Neural progenitor cell (in vitro differentiated cells): ENCODE results near the gene CEP85. TPM values are rescaled to one million over a fixed set of nuclear protein-coding genes. Genes with fewer than 3 reads are reported as not detected.
A peak's percentile ranks its signal among the peaks of the same experiment; 100 is the strongest.

Experiments used
- DNase-seq: peaks from one replicate; pipeline ENCODE4 v3.0.0-alpha.2; 2016; ENCODE audit warnings: low spot score
- H2AFZ ChIP-seq: fragments of 200-600 bp; sonication (generic); replicated peaks from 2 replicates; pipeline ENCODE4 v1.6.1; 2016; ENCODE audit warnings: antibody characterized with exemption
- H3F3A ChIP-seq: fragments of 200-600 bp; sonication (generic); 2 replicates; pipeline ENCODE4 v1.6.1; 2016; ENCODE audit warnings: antibody characterized with exemption, low read depth
- H3K27ac ChIP-seq: fragments of 200-600 bp; sonication (generic); 2 replicates; pipeline ENCODE4 v1.5.1; 2016; ENCODE audit warnings: mild to moderate bottlenecking
- H3K27me3 ChIP-seq: fragments of 200-600 bp; sonication (generic); 2 replicates; pipeline ENCODE4 v1.6.1; 2016; ENCODE audit warnings: mild to moderate bottlenecking, moderate library complexity
- H3K36me3 ChIP-seq: fragments of 200-600 bp; sonication (generic); 2 replicates; pipeline ENCODE4 v1.5.1; 2016
- H3K4me1 ChIP-seq: fragments of 200-600 bp; sonication (generic); 2 replicates; pipeline ENCODE4 v1.6.1; 2016; ENCODE audit warnings: mixed run types
- H3K4me2 ChIP-seq: fragments of 200-600 bp; sonication (generic); 2 replicates; pipeline ENCODE4 v1.6.1; 2016
- H3K4me3 ChIP-seq: fragments of 200-600 bp; sonication (generic); 2 replicates; pipeline ENCODE4 v1.5.1; 2016
- H3K79me2 ChIP-seq: fragments of 200-600 bp; sonication (generic); 2 replicates; pipeline ENCODE4 v1.6.1; 2016; ENCODE audit warnings: low read depth
- H3K9ac ChIP-seq: fragments of 200-600 bp; sonication (generic); 2 replicates; pipeline ENCODE4 v1.6.1; 2016
- H3K9me3 ChIP-seq: fragments of 200-600 bp; sonication (generic); 2 replicates; pipeline ENCODE4 v1.5.1; 2016; ENCODE audit warnings: low read depth
- H4K20me1 ChIP-seq: fragments of 200-600 bp; sonication (generic); 2 replicates; pipeline ENCODE4 v1.6.1; 2016; ENCODE audit warnings: low read depth
- H3K27ac Mint-ChIP-seq: 3 replicates; pipeline ENCODE4 v1.8.0; 2021; ENCODE audit warnings: mixed read lengths
- H3K27me3 Mint-ChIP-seq: 2 replicates; pipeline ENCODE4 v1.8.0; 2022; ENCODE audit warnings: low read depth, mild to moderate bottlenecking, inconsistent platforms, moderate library complexity, mixed read lengths; ENCODE audit not compliant: insufficient read depth
- H3K36me3 Mint-ChIP-seq: 3 replicates; pipeline ENCODE4 v1.8.0; 2021; ENCODE audit warnings: mixed read lengths
- H3K4me1 Mint-ChIP-seq: 3 replicates; pipeline ENCODE4 v1.8.0; 2021; ENCODE audit warnings: mixed read lengths
- H3K4me3 Mint-ChIP-seq: 3 replicates; pipeline ENCODE4 v1.8.0; 2021; ENCODE audit warnings: mild to moderate bottlenecking, moderate library complexity, mixed read lengths
- H3K9me3 Mint-ChIP-seq: 3 replicates; pipeline ENCODE4 v1.8.0; 2020; ENCODE audit warnings: mixed read lengths
- EZH2 ChIP-seq: fragments of 200-600 bp; sonication (generic); IDR thresholded peaks from 2 replicates; pipeline ENCODE4 v1.6.1; 2017; ENCODE audit warnings: antibody characterized with exemption, mild to moderate bottlenecking, moderate library complexity
- EZH2phosphoT487 ChIP-seq: fragments of 200-600 bp; sonication (generic); IDR thresholded peaks from 2 replicates; pipeline ENCODE4 v1.6.1; 2017; ENCODE audit warnings: antibody characterized with exemption
- total RNA-seq: library from RNA; depleted of rRNA; stranded (reverse); fragments of >200 nt; gene quantifications from 2 replicates; pipeline ENCODE4 v1.2.3, GENCODE V29; 2015; ENCODE audit warnings: low replicate concordance
- TF ChIP-seq, protein P1 (sequence below): fragments of 200-600 bp; sonication (generic); IDR thresholded peaks from 2 replicates; pipeline ENCODE4 v1.5.1; 2017; ENCODE audit warnings: antibody characterized with exemption, mild to moderate bottlenecking

The CEP85 gene
- total RNA-seq, 1 donor from 2014 or later = 41.4 TPM

DNA sequence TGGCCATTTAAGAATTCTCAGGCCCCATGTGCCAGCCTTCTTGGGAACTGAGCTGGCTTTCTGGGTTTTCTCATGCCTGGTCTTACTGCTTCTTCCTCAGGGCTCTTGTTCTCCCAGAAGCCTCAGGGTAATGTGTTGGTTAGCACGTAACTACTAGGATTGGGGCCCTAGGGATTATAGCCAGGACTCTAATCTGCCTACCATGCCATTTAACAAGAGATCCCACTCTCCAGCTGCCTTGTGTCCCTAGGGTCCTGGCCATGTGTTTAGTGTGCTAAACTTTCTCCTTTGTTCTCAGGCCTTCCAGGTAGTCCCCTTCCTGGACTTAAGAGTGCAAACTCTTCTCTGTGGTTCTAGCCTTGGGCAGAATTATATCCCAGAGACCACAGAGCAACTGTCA is 43.7 kb downstream of the CEP85 start:
- Histone ChIP-seq H3K9ac (no peak overlapping the region), H3F3A (peaks cover 56% of the 10 kb centered on the region), H3K4me2 (no peak overlapping the region), H3K9me3 (no peaks in the 10 kb centered on the region), H3K36me3 (no peaks in the 10 kb centered on the region), H3K27ac (no peak overlapping the region), H2AFZ (no peak overlapping the region), H3K27me3 (no peaks in the 10 kb centered on the region), H4K20me1 (peaks cover 8% of the 10 kb centered on the region), H3K4me1 (peaks cover 20% of the 10 kb centered on the region), H3K4me3 (no peak overlapping the region), H3K79me2 (peaks cover 22% of the 10 kb centered on the region)
- Mint-ChIP-seq H3K4me1 (peaks cover 51% of the 10 kb centered on the region), H3K9me3 (no peaks in the 10 kb centered on the region), H3K36me3 (peaks cover 34% of the 10 kb centered on the region), H3K4me3 (no peak overlapping the region), H3K27ac (no peak overlapping the region), H3K27me3 (peaks cover 6% of the 10 kb centered on the region)
- TF ChIP-seq EZH2 (no peak), EZH2phosphoT487 (no peak)
- TF ChIP-seq, protein P1, sequence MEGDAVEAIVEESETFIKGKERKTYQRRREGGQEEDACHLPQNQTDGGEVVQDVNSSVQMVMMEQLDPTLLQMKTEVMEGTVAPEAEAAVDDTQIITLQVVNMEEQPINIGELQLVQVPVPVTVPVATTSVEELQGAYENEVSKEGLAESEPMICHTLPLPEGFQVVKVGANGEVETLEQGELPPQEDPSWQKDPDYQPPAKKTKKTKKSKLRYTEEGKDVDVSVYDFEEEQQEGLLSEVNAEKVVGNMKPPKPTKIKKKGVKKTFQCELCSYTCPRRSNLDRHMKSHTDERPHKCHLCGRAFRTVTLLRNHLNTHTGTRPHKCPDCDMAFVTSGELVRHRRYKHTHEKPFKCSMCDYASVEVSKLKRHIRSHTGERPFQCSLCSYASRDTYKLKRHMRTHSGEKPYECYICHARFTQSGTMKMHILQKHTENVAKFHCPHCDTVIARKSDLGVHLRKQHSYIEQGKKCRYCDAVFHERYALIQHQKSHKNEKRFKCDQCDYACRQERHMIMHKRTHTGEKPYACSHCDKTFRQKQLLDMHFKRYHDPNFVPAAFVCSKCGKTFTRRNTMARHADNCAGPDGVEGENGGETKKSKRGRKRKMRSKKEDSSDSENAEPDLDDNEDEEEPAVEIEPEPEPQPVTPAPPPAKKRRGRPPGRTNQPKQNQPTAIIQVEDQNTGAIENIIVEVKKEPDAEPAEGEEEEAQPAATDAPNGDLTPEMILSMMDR = no peak
- no peak for DNase-seq

DNA sequence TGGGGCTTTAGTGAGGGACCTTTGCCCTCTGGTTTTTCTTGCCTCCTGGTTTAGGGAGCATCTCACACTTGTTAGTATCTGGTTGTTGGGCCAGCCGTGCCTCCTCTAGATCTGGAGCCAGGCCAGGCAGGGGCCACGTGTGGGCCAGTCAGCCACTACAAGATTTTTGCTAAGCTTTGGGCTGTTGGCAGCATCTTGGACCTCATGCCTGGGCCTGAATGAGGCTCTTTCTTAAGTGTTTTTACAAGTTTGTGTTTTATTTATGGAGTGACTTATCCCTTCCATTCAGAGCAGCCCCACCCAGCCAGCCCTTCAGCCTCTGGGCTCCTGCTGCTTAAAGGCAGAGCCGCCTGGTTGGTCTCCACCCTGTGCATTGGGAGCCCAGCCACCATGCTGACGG is 44.3 kb downstream of the CEP85 start:
- H3K4me3 Mint-ChIP-seq = peak overlapping the region; percentile 45
- TF ChIP-seq, protein P1 = no peak
- TF ChIP-seq EZH2 = no peak
- TF ChIP-seq EZH2phosphoT487 = no peak
- H3F3A ChIP-seq = peaks cover 56% of the 10 kb centered on the region
- no peaks in the 10 kb centered on the region for H3K27me3 ChIP-seq
- peaks cover 11% of the 10 kb centered on the region for H4K20me1 ChIP-seq
- peaks cover 6% of the 10 kb centered on the region for H3K27me3 Mint-ChIP-seq
- H3K4me1 ChIP-seq = peaks cover 21% of the 10 kb centered on the region
- no peak overlapping the region for H3K9ac ChIP-seq
- no peaks in the 10 kb centered on the region for H3K9me3 Mint-ChIP-seq
- H3K27ac Mint-ChIP-seq = no peak overlapping the region
- DNase-seq = no peak
- H3K4me1 Mint-ChIP-seq = peaks cover 55% of the 10 kb centered on the region
- H3K36me3 Mint-ChIP-seq = peaks cover 30% of the 10 kb centered on the region
- H3K4me3 ChIP-seq = no peak overlapping the region
- no peak overlapping the region for H2AFZ ChIP-seq
- no peak overlapping the region for H3K27ac ChIP-seq
- no peaks in the 10 kb centered on the region for H3K9me3 ChIP-seq
- no peaks in the 10 kb centered on the region for H3K36me3 ChIP-seq
- peaks cover 23% of the 10 kb centered on the region for H3K79me2 ChIP-seq
- no peak overlapping the region for H3K4me2 ChIP-seq

DNA sequence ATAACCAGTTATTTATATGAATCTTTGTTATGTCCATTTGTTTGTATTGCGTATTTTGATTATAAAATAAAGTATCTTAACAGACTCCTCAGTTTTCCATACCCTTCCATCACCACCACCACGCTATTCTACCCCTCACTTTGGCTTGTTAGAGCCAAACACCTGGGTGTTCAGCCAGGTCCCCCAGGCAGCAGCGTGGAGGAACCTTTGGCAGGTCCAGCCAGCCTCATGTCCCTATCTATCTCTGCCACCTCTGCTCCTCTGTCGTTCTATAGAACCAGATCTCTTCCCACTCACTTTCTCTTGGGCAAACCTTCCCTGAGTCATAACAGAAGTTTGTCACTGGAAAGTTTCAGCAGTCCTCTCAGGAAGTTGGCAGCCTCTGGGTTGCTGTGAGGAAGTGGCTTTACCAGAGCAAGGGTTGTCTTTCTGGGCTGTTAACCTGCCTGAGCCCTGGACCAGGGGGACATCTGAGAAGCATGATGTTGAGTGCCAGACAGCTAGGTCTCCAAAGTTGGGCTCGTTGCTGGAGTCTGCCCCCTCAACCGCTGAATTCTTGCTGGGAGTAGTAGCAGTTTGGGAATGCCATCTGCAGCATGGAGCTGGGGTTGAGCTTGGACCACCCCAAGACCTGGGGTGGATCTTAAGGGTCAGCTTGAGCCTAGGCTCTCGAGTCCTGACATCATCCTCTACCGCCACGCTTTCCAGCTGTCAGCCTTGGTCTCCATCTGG is 44.9 kb downstream of the CEP85 start:
- H3K27ac Mint-ChIP-seq = peak overlapping the region; percentile 72
- Histone ChIP-seq H3K36me3 (no peaks in the 10 kb centered on the region), H3K27ac (no peak overlapping the region), H4K20me1 (peaks cover 11% of the 10 kb centered on the region), H3K79me2 (peaks cover 23% of the 10 kb centered on the region), H3K4me1 (peaks cover 21% of the 10 kb centered on the region), H3K4me2 (peak overlapping the region; percentile 88), H3K9me3 (no peaks in the 10 kb centered on the region), H3F3A (peaks cover 56% of the 10 kb centered on the region), H3K9ac (no peak overlapping the region), H3K4me3 (peak overlapping the region; percentile 76), H3K27me3 (no peaks in the 10 kb centered on the region), H2AFZ (no peak overlapping the region)
- H3K36me3 Mint-ChIP-seq = peaks cover 30% of the 10 kb centered on the region
- peak overlapping the region; percentile 90 for H3K4me3 Mint-ChIP-seq
- peaks cover 58% of the 10 kb centered on the region for H3K4me1 Mint-ChIP-seq
- peaks cover 6% of the 10 kb centered on the region for H3K27me3 Mint-ChIP-seq
- H3K9me3 Mint-ChIP-seq = no peaks in the 10 kb centered on the region
- TF ChIP-seq EZH2phosphoT487 = no peak
- TF ChIP-seq, protein P1 = no peak
- TF ChIP-seq EZH2 = no peak
- DNase-seq = peak; percentile 24
